GM19023 (cell line): ENCODE data around the gene EOGT.

Experiments used
- ATAC-seq: cut with Tn5 transposase; IDR thresholded peaks from one replicate; pipeline ENCODE4 v1.9.1; 2021; ENCODE audit warnings: mild to moderate bottlenecking, moderate library complexity; ENCODE audit not compliant: unreplicated experiment

EOGT gene

GRCh38 chr3:69009559-69010410, 3.7 kb downstream of the EOGT start:
- ATAC-seq: no peak

GRCh38 chr3:69008980-69009379, 4.5 kb downstream of the EOGT start:
- no peak for ATAC-seq

- no peak for ATAC-seq
Observed at GRCh38 chr3:69005791-69006482, 7.5 kb downstream of the EOGT start.

- ATAC-seq: no peak
Observed at GRCh38 chr3:69005071-69005790, 8.3 kb downstream of the EOGT start.

GRCh38 chr3:69004138-69004537, 9.3 kb downstream of the EOGT start:
- no peak for ATAC-seq

GRCh38 chr3:68999605-69000004, 13.9 kb downstream of the EOGT start:
- no peak for ATAC-seq

- ATAC-seq: no peak
Observed at GRCh38 chr3:68999158-68999557, 14.3 kb downstream of the EOGT start.

GRCh38 chr3:68997887-68998286, 15.6 kb downstream of the EOGT start:
- ATAC-seq: no peak

- no peak for ATAC-seq
Observed at GRCh38 chr3:68996356-68996995, 17.0 kb downstream of the EOGT start.

- no peak for ATAC-seq
Observed at GRCh38 chr3:68988740-68989139, 24.7 kb downstream of the EOGT start.

GRCh38 chr3:68987322-68987721, 26.2 kb downstream of the EOGT start:
- ATAC-seq: no peak

GRCh38 chr3:68986496-68987208, 26.8 kb downstream of the EOGT start:
- ATAC-seq: no peak

- no peak for ATAC-seq
Observed at GRCh38 chr3:68985146-68985790, 28.2 kb downstream of the EOGT start.

GRCh38 chr3:68984011-68984530, 29.4 kb downstream of the EOGT start:
- no peak for ATAC-seq

- no peak for ATAC-seq
Observed at GRCh38 chr3:68977486-68978167, 35.9 kb downstream of the EOGT start.

GRCh38 chr3:68974711-68975110, 38.8 kb downstream of the EOGT start:
- ATAC-seq: no peak

GRCh38 chr3:68973639-68974038, 39.8 kb downstream of the EOGT start:
- no peak for ATAC-seq

GRCh38 chr3:68972358-68972979, 41.0 kb downstream of the EOGT start:
- ATAC-seq: peak; percentile 87

GRCh38 chr3:68964694-68965093, 48.8 kb downstream of the EOGT start:
- no peak for ATAC-seq
